ENCODE measurements around the gene TFDP2.
"Not testable (repeated sequence)": the region's sequence is repeated elsewhere in the genome, so short reads cannot be mapped to it uniquely, and the experiment has no call there.

The TFDP2 gene

DNA sequence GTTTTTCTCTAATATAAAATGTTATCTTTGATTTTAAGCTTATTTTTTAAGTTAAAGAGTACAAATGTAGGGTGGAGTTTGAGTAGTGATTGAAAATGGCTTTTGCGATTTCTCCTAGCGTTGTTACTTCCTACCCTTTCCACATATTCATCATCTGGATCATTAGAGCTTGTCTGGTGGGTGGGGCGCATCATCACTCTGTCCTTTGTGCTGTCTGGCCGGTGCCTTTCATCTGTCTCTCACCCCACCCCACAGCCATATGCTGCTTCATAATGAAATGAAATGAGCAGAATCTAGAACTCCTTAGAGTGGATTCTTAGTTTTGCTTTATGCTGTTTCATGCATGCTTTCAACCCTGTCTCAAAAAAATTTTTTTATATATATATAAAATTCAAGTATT, 228.6 kb downstream of the TFDP2 start:
- DNase-seq: no peak

DNA sequence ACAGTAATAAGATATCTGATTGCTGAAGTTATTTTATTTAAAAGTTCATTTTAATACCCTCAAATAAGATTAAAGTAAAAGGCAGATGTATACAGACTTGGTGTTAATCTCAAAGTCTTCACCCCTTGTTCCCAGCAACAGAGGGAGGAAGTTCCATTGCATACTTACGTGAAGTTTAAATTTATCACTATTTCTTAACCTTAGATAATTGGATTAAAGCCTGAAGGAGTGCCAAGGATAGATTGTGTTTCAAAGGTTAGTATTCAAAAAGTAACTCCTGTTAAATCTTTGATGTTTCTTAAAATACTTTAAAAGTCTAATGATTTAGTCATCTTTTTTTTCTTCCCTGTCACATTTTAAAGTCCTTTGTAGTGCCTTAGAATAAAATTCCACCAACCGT, 233.6 kb downstream of the TFDP2 start:
- DNase-seq: no peak

DNA sequence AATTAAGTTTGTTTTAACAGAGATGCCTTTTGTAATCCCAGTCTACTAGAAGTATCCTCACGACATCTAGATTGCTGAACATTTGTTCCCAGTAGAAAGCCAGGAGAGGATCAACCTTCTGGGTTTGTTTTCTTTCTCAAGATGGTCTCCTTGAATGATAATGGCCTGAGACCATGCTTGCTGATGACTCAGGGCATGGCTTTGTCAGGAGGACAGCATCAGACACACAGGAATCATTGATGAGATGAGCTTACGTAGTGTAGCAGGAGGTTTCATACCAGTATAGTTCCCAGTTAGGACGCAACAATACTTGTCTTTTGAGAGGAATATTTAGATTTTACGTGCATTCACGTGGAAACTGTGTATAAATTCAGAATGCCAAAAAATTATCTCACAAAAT, 234.3 kb downstream of the TFDP2 start:
- no peak for DNase-seq

DNA sequence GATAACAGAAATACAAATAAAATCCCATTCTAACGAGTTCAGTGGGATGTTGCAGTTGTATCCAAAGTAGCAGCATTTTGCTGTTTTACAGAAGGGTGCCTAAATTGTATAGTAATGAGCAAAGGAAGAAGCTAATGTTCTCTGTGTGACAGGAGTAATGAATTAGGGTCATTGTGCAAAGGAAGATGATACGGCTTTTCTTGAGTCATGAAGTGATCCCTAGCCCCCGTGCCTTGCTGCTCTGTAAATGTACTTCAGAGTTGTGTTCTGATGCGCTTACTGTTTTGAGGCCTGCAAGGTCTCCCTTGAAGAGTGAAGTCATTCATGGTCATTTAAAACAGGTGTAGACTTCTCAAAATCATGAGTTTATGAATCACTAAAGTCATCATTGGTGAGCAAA, 235.0 kb downstream of the TFDP2 start:
- DNase-seq: no peak

DNA sequence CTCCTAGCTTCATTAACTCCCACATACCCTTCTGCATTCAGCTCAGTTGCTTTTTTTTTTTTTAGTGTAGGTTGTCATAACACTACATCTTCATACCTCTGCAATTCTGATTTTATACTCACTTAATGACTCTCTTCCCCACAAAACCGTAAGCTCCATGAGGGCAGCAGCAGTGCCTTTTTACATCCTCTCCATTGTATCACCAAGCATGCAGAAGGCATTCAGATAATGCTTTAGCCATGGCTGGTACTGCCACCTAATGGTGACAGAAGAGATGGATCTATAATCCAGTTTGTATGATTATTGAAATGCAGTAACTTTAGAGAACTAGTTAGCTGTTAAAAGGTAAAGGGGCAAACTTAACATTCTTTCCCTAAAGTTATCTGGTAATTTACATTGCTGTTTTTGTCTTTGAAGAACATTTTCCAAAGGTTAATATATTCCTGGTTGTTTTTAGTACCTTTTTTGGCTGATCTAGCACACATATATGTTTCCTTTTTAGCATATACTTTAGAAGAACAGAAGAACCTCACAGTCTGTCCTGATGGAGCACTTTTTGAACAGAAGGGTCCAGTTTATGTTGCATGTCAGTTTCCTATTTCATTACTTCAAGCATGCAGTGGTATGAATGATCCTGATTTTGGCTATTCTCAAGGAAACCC, 236.1 kb downstream of the TFDP2 start:
- DNase-seq: peak in 1 of 2 donors; percentile 51

DNA sequence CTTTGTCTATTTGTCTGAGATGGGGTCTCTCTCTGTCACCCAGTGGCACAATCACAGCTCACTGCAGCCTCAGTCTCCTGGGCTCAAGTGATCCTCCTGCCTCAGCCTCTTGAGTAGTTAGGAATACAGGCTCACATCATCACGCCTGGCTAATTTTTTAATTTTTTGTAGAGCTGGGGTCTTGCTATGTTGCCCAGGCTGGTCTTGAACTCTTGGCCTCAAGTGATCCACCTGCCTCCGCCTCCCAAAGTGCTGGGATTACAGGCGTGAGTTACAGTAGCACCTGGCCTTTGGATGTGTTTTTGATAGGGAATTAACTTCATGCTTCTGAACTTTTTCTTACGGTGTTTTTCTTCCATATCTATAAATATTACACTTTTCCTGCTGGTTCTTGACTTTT, 239.4 kb downstream of the TFDP2 start:
- DNase-seq: not testable (repeated sequence)

DNA sequence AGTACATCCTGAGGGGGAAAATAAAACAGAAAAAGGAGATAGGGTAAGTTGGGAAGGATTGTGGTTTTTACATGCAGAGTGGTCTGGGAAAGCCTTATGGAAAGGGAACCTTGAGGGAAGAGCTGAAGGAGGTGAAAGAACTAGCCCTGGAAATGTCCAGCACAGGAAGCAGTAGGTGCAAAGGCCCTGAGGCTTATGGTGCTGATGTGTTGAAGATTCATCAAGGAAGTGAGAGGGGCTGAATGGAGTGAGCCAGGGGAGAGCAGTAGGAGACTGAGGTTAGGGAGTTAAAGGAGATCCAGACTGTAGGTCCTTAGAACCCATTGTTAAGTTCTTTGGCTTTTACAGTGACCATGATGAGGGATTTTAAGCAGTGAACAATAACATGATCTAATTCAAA, 239.9 kb downstream of the TFDP2 start:
- no peak for DNase-seq

DNA sequence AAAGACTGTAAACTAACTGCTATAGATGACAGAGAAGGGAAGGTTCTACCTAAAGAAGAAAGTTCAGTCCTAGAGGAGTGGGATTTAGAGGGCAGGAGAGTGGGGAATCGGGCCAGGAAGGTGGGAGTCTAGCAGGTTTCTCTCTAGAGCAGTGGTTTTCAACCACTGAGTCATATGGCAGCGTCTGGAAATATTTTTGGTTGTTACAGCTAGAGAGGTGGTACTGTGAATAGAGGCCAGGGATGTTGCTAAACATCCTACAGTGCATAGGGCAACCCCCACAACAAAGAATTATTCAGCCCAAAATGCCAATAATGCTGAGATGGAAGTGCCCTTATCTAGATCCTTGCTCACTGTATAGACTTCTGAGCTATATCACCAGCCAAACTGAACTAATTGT, 244.2 kb downstream of the TFDP2 start:
- DNase-seq: no peak

DNA sequence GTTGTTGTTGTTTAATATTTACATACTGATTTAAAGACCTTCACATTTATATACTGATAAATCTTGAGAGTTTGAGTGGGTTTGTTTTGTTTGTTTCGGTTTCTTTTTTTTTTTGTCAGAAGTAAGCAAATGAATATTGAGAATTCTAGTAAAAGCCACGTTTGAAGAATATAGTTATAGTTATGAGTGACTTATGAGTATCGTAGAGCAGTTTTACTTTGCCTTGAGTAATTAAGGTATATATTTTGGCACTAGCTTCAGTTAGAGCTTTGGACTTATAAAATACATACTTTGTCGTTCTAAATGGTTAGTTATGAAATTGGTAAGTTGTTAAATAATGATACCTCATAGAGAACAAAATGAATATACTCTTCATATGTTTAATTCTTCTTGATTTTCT, 245.1 kb downstream of the TFDP2 start:
- DNase-seq: no peak

DNA sequence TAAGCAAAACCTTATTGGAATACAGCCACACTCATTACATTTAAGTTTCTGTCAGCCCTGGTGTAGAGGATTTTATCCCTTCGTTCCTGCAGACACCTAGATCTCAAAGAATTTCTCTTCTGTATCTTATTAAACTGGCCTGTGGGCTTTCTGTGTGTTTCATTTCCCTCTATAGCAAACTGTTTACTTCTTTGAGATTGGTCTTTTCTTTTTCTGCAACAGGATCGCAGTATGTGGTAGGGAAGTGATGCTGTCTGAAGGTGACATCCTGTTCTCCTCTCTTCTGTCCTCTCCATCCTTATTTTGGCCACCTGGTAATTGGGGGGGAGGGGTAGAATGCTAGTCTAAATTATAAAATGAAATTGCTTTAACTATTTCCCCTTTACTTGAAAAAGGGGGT, 247.4 kb downstream of the TFDP2 start:
- DNase-seq: no peak

DNA sequence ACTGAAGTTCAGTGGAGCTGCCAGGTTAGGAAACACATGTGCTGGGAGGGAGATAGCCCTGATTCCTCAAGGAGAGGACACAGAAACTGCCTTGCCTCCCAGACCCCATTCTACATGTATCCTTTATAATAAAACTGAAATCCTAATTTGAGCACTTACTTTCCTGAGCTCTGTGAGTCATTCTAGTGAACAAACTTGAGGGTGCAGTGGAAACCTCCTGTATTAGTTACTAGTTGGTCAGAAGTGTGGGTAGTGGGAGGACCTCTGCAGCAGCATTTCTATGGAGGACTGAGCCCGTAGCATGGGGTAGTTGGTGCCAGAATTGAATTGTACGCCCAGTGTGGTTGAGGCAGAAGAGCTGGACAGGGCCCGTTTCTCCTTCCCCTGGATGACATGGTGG, 249.0 kb downstream of the TFDP2 start:
- DNase-seq: no peak

DNA sequence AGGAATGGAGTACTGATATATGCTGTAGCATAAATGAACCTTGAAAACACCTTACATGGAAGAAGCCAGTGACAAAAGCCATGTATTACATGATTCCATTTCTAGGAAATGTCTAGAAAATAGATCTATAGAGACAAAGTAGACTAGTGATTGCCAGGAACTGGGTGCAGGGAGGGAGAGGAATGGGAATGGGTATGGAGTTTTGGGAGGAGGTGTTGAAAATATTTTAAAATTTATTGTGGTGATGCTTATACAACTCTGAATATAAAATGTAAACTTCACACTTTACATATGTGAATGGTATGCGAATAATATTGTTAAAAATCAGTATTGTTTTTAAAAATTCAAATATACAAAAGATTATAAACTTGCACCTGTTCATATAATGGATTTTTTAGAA, 250.4 kb downstream of the TFDP2 start:
- no peak for DNase-seq

DNA sequence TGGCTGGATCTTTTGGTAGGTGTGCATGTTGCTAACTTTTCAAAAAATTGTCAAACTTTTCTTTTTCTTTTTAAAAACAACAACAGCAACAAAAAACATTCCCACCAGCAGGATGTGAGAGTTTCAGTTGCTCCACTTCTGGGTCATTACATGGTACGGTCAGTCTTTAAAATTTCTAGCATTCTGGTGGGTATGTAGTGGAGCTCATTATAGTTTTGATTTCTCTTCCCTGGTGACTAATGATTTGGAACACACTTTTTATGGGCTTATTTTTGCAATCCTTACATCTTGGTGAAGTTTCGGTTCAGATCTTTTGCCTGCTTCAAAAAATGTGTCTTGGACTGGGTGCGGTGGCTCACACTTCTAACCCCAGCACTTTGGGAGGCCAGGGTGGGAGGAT, 253.6 kb downstream of the TFDP2 start:
- DNase-seq: no peak

DNA sequence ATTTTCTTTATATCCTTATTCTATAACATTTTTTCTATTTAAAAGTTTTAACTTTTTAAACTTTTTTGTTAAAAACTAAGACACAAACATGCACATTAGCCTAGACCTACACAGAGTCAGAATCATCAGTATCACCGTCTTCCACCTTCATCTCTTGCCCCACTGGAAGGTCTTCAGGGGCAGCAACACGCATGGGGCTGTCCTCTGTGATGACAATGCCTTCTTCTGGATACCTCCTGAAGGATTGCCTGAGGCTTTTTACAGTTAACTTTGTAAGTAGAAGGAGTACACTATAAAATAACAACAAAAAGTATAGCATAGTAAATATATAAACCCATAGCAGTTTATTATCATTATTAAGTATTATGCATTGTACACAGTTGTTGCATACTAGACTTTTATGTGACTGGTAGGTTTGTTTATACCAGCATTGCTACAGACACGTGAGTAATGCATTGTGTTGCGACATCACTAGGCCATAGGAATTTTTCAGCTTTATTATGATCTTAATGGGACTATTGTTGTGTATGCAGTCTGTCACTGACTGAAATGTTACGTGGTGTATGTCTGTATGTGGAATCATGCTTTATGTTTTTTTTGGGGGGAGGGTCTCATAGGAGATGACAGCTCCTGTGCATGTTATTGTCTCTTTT, 254.7 kb downstream of the TFDP2 start:
- no peak for DNase-seq
